Activated effector memory CD4-positive, alpha-beta T cell treated with Interleukin-2 at 50 U/mL for 16 hours (primary cell): ENCODE measurements around the gene TEP1.
"Not testable (repeated sequence)": the region's sequence is repeated elsewhere in the genome, so short reads cannot be mapped to it uniquely, and the experiment has no call there.

Experiments used
- DNase-seq: peaks from one replicate; pipeline ENCODE4 v3.0.0-alpha.2; 2020

Gene TEP1

GRCh38 chr14:20412876-20413743 is at the start of gene TEP1:
Gene TEP1 (minus strand): TSS chr14:20413501. CDS start chr14:20408439, 5,062 bp downstream.
- DNase-seq: peak; percentile 62

- DNase-seq: peak; percentile 97
Observed at GRCh38 chr14:20461225-20462141, 48.2 kb upstream of the TEP1 start, which contains the start of gene PIP4P1. Gene PIP4P1 (minus strand): TSS chr14:20461434. CDS start chr14:20461325, 109 bp downstream.

GRCh38 chr14:20460458-20461224 is 47.3 kb upstream of the TEP1 start:
- DNase-seq: peak; percentile 51

GRCh38 chr14:20458031-20458789 is 44.9 kb upstream of the TEP1 start:
- DNase-seq: no peak

- no peak for DNase-seq
Observed at GRCh38 chr14:20456971-20457370, 43.7 kb upstream of the TEP1 start.

- no peak for DNase-seq
Observed at GRCh38 chr14:20455355-20456300, 42.3 kb upstream of the TEP1 start.

GRCh38 chr14:20454516-20455354 is 41.4 kb upstream of the TEP1 start, which contains the start of the genes APEX1 and OSGEP:
Gene APEX1 (plus strand): TSS chr14:20455226. CDS start chr14:20455646, 420 bp downstream.
Gene OSGEP (minus strand): TSS chr14:20454812. CDS start chr14:20454683, 129 bp downstream.
- peak; percentile 96 for DNase-seq

GRCh38 chr14:20452831-20453230 is 39.5 kb upstream of the TEP1 start:
- DNase-seq: not testable (repeated sequence)

- no peak for DNase-seq
Observed at GRCh38 chr14:20446889-20447288, 33.6 kb upstream of the TEP1 start.

GRCh38 chr14:20443650-20444049 is 30.3 kb upstream of the TEP1 start:
- DNase-seq: not testable (repeated sequence)

GRCh38 chr14:20441461-20441860 is 28.2 kb upstream of the TEP1 start:
- DNase-seq: no peak

GRCh38 chr14:20440882-20441281 is 27.6 kb upstream of the TEP1 start:
- DNase-seq: no peak

- DNase-seq: no peak
Observed at GRCh38 chr14:20440465-20440864, 27.2 kb upstream of the TEP1 start.

- DNase-seq: no peak
Observed at GRCh38 chr14:20438664-20439063, 25.4 kb upstream of the TEP1 start.

- no peak for DNase-seq
Observed at GRCh38 chr14:20436363-20436755, 23.1 kb upstream of the TEP1 start.

- no peak for DNase-seq
Observed at GRCh38 chr14:20435582-20436362, 22.5 kb upstream of the TEP1 start, which contains the start of gene KLHL33. Gene KLHL33 (minus strand): TSS chr14:20436166. CDS start chr14:20435811, 355 bp downstream.

- DNase-seq: no peak
Observed at GRCh38 chr14:20434701-20435581, 21.6 kb upstream of the TEP1 start.
